Vagina (tissue), 2 donors: ENCODE data around the gene FANCC. TPM values are rescaled to one million over a fixed set of nuclear protein-coding genes. Genes with fewer than 3 reads are reported as not detected.

Experiments
- DNase-seq, 2 donors: peaks; one replicate each; pipeline ENCODE4 v3.0.0-alpha.2; 2017; ENCODE audit errors: extremely low spot score in 2 of 2
- H3K27ac ChIP-seq: fragments of 200-600 bp; sonication (generic); one replicate; pipeline ENCODE4 v1.5.1; 2019
- H3K27me3 ChIP-seq: fragments of 200-600 bp; sonication (generic); one replicate; pipeline ENCODE4 v1.5.1; 2019
- H3K36me3 ChIP-seq, 2 donors: fragments of 200-600 bp; sonication (generic); one replicate each; pipeline ENCODE4 v1.5.1; 2017 to 2019
- H3K4me1 ChIP-seq: fragments of 200-600 bp; sonication (generic); one replicate; pipeline ENCODE4 v1.5.1; 2019
- H3K4me3 ChIP-seq, 2 donors: fragments of 200-600 bp; sonication (generic); 1 replicate in 1 of 2; 2 replicates in 1 of 2; pipeline ENCODE4 v1.5.1; 2016 to 2019
- H3K9me3 ChIP-seq: fragments of 200-600 bp; sonication (generic); one replicate; pipeline ENCODE4 v1.5.1; 2019
- CTCF ChIP-seq, 3 experiments: fragments of 450-650 bp in 2 of 3; fragments of 200-600 bp in 1 of 3; sonication (generic) in 1 of 3; IDR thresholded peaks; one replicate each; pipeline ENCODE4 v1.5.1; 2017 to 2019; ENCODE audit warnings: antibody characterized with exemption in 3 of 3, mild to moderate bottlenecking in 2 of 3, moderate library complexity in 2 of 3
- POLR2A ChIP-seq, 2 donors: fragments of 450-650 bp; IDR thresholded peaks; one replicate each; pipeline ENCODE4 v1.6.1; 2017; ENCODE audit warnings: antibody characterized with exemption in 2 of 2, mild to moderate bottlenecking in 2 of 2, moderate library complexity in 2 of 2
- POLR2AphosphoS5 ChIP-seq, 2 donors: sonication (generic); formaldehyde crosslinking; IDR thresholded peaks; one replicate each; pipeline ENCODE4 v1.9.0; 2017; ENCODE audit warnings: antibody characterized with exemption in 2 of 2, mild to moderate bottlenecking in 2 of 2, low read depth in 1 of 2; ENCODE audit not compliant: insufficient read depth in 1 of 2
- intact Hi-C: fragments of 100-400 bp; cut with DNase I; formaldehyde crosslinking; loops from one replicate; pipeline ENCODE4 v1.15.1; 2023
- total RNA-seq: library from RNA; depleted of rRNA; stranded (reverse); fragments of >200 nt; gene quantifications from one replicate; pipeline ENCODE4 v1.2.3, GENCODE V29; 2016

FANCC gene
- total RNA-seq, 1 donor from 2014 or later = 17.2 TPM

DNA sequence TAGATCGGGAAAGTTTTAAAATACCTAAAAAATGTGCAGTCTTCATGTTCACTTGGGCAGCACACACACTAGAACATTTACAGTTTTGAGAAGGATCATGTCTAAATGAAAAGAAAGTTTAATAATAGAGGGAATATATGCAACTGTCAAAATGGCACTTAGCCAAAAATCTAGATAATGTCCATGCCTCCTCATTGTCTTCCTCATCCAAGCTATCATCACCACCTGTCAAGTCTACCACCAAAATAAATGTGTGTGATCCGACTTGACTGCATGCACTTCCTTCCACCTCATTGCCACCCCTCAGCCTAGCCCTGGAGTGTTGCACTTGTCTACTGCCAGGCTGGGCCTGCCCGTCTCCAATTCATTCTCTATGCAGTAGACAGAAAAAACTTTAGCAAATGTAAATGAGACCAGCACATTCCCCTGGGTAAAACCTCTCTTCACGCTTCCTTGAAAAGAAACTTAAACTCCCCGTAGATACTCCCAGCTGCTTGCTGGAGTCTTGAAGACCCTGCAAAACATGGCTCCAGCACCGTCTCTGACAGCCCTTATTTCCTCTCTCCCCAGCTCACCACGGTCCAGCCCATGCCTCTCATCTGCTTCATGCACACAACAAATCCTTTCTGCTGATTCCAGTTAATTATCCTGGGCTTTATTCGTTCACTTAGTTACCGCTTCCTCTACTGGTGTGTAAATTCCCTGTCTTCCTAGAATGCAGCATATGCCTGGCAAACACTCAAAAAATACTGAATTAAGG lies 66.9 kb downstream of the FANCC start:
- no peaks in the 10 kb centered on the region for H3K27me3 ChIP-seq
- H3K4me3 ChIP-seq = no peak overlapping the region
- TF ChIP-seq CTCF (IDR thresholded peaks at IDR 0.05) = no peak
- TF ChIP-seq POLR2AphosphoS5 (IDR thresholded peaks at IDR 0.05; ENCODE audit: insufficient read depth in 1 of 2, low read depth in 1 of 2) = no peak
- no peak for TF ChIP-seq POLR2A (IDR thresholded peaks at IDR 0.05)
- intact Hi-C loops = no loop called here
- DNase-seq = no peak
- H3K9me3 ChIP-seq = no peaks in the 10 kb centered on the region
- H3K4me1 ChIP-seq = no peaks in the 10 kb centered on the region
- H3K27ac ChIP-seq = no peak overlapping the region
- H3K36me3 ChIP-seq = no peaks in the 10 kb centered on the region

DNA sequence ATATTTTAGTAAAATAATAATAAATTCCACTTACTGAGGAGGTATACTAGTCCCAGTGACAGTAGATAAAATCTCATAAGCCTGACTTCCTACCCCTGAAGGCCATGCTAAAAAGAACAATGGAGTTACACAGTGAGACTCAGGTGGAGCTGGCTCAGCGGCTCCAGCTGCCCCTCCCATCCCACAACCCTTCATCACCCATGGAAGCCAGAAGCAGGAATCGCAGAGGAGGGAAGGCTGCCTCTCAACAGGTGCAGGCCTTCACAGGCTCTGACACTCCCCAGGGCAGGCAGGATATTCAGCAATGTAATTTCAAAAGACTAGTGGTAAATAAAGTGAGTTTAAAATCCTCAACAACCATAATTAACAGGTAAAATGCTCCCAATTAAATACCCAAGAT lies 67.5 kb downstream of the FANCC start:
- Histone ChIP-seq H3K27ac (no peak overlapping the region), H3K4me3 (no peak overlapping the region), H3K27me3 (no peaks in the 10 kb centered on the region), H3K9me3 (no peaks in the 10 kb centered on the region), H3K4me1 (no peaks in the 10 kb centered on the region), H3K36me3 (no peaks in the 10 kb centered on the region)
- intact Hi-C loops = no loop called here
- no peak for DNase-seq
- TF ChIP-seq POLR2A (IDR thresholded peaks at IDR 0.05) = no peak
- TF ChIP-seq POLR2AphosphoS5 (IDR thresholded peaks at IDR 0.05; ENCODE audit: insufficient read depth in 1 of 2, low read depth in 1 of 2) = no peak
- no peak for TF ChIP-seq CTCF (IDR thresholded peaks at IDR 0.05)

- DNase-seq = no peak
- H3K27ac ChIP-seq = no peak overlapping the region
- H3K4me1 ChIP-seq = no peaks in the 10 kb centered on the region
- intact Hi-C loops = no loop called here
- H3K4me3 ChIP-seq = no peak overlapping the region
- no peaks in the 10 kb centered on the region for H3K27me3 ChIP-seq
- TF ChIP-seq POLR2AphosphoS5 (IDR thresholded peaks at IDR 0.05; ENCODE audit: insufficient read depth in 1 of 2, low read depth in 1 of 2) (no peak), POLR2A (IDR thresholded peaks at IDR 0.05) (no peak), CTCF (IDR thresholded peaks at IDR 0.05) (no peak)
- H3K36me3 ChIP-seq = no peaks in the 10 kb centered on the region
- H3K9me3 ChIP-seq = no peaks in the 10 kb centered on the region
Observed at GRCh38 chr9:95246547-95246946, 71.0 kb downstream of the FANCC start.

- intact Hi-C loops = no loop called here
- H3K4me1 ChIP-seq = no peaks in the 10 kb centered on the region
- H3K36me3 ChIP-seq = no peaks in the 10 kb centered on the region
- no peaks in the 10 kb centered on the region for H3K9me3 ChIP-seq
- DNase-seq = no peak
- TF ChIP-seq POLR2AphosphoS5 (IDR thresholded peaks at IDR 0.05; ENCODE audit: insufficient read depth in 1 of 2, low read depth in 1 of 2) (no peak), POLR2A (IDR thresholded peaks at IDR 0.05) (no peak), CTCF (IDR thresholded peaks at IDR 0.05) (no peak)
- H3K27me3 ChIP-seq = no peaks in the 10 kb centered on the region
- H3K27ac ChIP-seq = no peak overlapping the region
- H3K4me3 ChIP-seq = no peak overlapping the region
Observed at GRCh38 chr9:95242613-95243012, 74.9 kb downstream of the FANCC start.

DNA sequence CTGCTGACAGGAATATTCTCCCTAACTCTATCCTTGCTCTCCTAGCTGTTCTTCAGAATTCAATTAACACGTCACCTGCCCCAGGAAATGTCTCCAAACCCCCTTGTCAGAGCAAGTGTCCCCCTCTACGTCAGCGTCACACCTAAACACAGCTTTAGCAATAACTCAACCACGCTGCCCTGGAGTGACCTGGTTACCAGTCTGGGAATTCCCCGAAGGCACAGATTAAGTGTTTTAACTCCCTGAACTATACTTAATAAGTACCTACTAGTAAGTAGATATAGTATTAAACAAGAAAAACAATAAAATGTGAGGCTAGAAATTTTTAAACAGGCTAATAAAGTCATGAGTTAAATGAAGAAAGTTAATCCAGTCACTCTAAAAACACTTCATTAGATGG lies 78.4 kb downstream of the FANCC start:
- intact Hi-C loops = no loop called here
- TF ChIP-seq POLR2AphosphoS5 (IDR thresholded peaks at IDR 0.05; ENCODE audit: insufficient read depth in 1 of 2, low read depth in 1 of 2) (no peak), POLR2A (IDR thresholded peaks at IDR 0.05) (no peak)
- Histone ChIP-seq H3K36me3 (no peaks in the 10 kb centered on the region), H3K9me3 (no peaks in the 10 kb centered on the region), H3K27me3 (no peaks in the 10 kb centered on the region), H3K4me3 (no peak overlapping the region), H3K4me1 (no peaks in the 10 kb centered on the region), H3K27ac (no peak overlapping the region)
- DNase-seq = no peak
